GM12872 (cell line): ENCODE measurements around the gene POLK.

Source experiments
- CTCF ChIP-seq: IDR thresholded peaks from 3 replicates; pipeline ENCODE4 v1.5.1; 2011; ENCODE audit warnings: low read depth, mild to moderate bottlenecking, low read length, moderate library complexity; ENCODE audit not compliant: insufficient read depth

Gene POLK

GRCh38 chr5:75632321-75632720, 120.6 kb downstream of the POLK start:
- TF ChIP-seq CTCF = no peak

GRCh38 chr5:75637949-75638348, 126.3 kb downstream of the POLK start:
- no peak for TF ChIP-seq CTCF

- no peak for TF ChIP-seq CTCF
Observed at GRCh38 chr5:75639535-75640311, 128.0 kb downstream of the POLK start.

GRCh38 chr5:75640395-75640794, 128.7 kb downstream of the POLK start:
- TF ChIP-seq CTCF = no peak

- no peak for TF ChIP-seq CTCF
Observed at GRCh38 chr5:75640826-75641225, 129.1 kb downstream of the POLK start.

- no peak for TF ChIP-seq CTCF
Observed at GRCh38 chr5:75648712-75649111, 137.0 kb downstream of the POLK start.
